ENCODE data around the gene GAL3ST2.
"Not testable (repeated sequence)": the region's sequence is repeated elsewhere in the genome, so short reads cannot be mapped to it uniquely, and the experiment has no call there.

GAL3ST2 gene

DNA sequence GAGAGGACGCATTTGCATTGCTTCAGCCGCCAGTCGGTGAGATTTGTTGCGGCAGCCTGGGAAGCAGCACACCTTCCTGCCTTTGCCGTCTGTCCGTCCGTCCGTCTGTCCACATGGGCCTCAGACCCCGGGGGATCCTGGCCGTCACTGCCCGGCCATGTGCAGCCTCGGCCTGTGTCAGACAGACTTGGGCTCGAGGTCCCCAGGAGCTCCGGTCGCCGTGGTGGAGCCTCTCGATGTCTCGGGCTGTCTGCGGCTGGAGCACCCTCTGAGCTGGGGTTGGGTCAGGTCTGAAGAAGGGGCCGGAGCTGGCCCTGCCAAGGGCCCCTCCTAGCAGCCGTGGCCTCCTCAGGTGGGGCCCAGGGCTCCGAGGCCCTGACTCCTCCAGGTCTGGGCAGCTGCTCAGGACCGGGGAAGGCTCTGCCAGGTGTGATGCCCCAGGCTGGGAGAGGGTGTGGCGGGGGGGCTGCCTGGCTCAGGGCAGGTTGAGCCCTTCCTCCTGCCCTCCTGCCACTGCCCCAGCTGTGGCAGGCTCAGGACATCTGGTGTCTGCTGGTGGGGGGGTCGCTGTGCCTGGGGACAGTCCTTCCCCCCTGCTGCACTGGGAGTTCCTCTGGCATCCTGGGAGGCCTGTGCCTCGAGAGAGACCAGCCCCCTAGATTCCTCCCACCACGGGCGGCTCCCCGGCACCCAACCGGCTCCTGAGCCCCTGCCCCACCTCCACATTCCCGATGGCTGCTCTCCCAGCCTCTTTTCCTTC lies 44.2 kb downstream of the GAL3ST2 start:
- DNase-seq: no peak

- no peak for DNase-seq
These were observed 45.0 kb downstream of the GAL3ST2 start for GRCh38 chr2:241821460-241822263.

DNA sequence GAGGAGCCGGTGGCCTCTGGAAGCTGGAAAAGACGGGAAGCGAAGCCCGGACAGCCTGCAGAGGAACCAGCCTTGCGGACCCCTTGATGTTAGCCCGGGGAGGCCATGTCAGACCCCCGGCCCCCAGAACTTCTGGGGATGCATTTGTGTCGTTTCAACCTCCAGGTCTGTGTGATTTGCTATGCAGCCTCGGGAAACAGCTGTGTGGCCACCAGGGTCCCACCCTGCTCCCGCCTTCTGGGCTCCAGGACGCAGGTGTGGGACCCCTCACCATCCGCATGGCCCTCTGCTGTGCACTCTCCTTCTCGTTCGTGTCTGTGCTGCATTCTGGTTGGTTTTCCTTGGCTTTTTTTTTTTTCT lies 45.6 kb downstream of the GAL3ST2 start:
- no peak for DNase-seq

- DNase-seq: not testable (repeated sequence)
These were observed 47.2 kb downstream of the GAL3ST2 start for GRCh38 chr2:241823531-241824437.

GRCh38 chr2:241827394-241827793 lies 50.8 kb downstream of the GAL3ST2 start:
- DNase-seq: no peak

DNA sequence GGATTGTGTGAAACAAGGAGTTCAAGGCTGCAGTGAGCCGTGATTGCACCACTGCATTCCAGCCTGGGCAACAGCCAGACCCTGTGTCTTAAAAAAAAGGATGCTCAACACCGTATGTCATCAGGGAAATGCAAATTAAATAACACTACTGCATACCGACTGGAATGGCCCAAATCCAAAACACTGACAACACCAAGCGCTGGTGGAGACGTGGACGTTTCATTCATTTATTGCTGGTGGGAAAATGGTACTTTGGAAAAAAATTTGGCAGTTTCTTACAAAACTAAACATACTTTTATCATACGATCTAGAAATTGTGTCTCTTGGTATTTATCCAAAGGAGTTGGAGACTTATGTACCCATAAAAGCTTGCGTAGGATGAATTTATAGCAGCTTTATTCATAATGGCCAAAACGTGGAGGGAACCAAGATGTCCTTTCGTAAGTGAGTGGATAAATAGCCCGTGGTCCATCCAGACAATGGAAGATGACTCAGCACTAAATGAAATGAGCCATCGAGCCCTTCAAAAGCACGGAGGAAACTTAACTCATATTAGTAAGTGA lies 56.6 kb downstream of the GAL3ST2 start:
- no peak for DNase-seq

DNA sequence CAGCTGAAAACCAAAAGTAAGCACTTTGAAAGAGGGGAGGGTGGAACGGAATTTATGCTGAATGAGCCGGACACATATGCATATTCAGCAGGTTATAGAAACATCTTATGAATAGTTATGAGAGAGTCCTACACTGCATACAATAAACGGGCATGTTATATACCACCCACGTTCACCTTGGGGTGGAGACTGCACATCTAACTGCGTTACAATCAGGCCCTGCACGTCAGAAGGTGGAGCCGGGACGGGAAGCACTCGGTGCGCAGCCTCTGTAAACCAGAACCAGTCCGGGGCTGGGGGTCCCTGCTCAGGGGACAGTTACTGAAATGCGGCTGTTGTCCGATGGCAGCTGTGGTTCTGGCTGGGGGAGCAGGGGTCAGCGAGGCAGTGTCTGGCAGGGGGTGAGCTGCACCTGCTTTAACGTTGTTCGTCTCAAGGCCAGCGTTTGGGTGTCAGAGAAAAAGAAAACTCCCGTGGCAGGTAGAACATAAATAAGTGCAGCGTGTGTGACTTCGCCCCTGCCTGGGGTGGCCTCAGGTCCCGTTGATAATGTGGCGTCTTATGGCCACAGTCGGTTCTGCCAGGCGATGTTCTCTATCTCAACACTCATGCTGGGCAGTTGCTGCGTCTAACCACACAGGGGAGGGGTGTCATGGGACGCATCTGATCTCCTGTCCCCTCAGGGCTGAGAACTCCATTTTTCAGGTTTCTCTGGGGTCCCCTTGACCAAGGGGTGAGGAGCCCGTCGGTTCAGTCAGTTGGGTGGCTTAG lies 57.3 kb downstream of the GAL3ST2 start:
- not testable (repeated sequence) for DNase-seq

- no peak for DNase-seq
These were observed 58.0 kb downstream of the GAL3ST2 start for GRCh38 chr2:241834527-241835210.

GRCh38 chr2:241835611-241836010 lies 59.0 kb downstream of the GAL3ST2 start:
- no peak for DNase-seq

DNA sequence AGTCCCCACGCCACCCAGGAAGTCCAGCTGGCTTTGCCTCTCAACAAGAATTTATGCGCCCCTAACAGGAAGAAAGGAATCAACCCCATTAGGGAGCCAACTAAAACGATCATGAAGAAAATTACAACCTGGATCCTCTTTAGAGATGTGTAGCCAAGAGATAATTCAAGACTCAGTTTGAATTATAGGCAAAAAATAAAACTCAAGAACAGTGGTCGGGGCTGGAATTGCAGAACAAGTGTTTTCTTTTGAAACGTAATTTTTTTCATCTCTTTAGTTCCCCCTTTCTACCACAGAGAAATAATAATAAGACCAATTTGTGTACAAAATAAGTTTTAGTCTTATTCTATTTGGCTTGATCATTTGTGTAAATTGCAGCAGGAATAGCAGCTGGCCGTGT lies 59.7 kb downstream of the GAL3ST2 start:
- no peak for DNase-seq

- no peak for DNase-seq
These were observed 60.8 kb downstream of the GAL3ST2 start for GRCh38 chr2:241837197-241837965.

- DNase-seq: no peak
These were observed 64.8 kb downstream of the GAL3ST2 start for GRCh38 chr2:241841181-241842066.

DNA sequence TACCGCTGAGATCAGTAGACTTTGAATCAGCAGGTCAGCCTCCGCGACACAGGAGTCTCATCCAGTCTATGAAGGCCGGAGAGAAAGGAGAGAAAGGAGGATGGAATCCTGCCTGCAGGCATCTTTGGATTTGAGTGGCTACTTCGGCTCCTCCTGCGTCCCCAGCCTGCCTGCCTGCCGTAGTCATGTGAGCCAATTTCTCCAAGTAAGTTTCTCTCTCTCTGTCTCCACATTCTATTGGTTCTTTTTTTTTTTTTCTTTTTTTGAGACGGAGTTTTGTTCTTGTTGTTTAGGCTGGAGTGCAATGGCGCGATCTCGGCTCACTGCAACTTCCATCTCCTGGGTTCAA lies 65.4 kb downstream of the GAL3ST2 start:
- no peak for DNase-seq

GRCh38 chr2:241842620-241843211 lies 66.1 kb downstream of the GAL3ST2 start:
- DNase-seq: no peak

- DNase-seq: no peak
These were observed 66.9 kb downstream of the GAL3ST2 start for GRCh38 chr2:241843321-241844065.

GRCh38 chr2:241844066-241844728 lies 67.6 kb downstream of the GAL3ST2 start:
- no peak for DNase-seq

- DNase-seq: no peak
These were observed 68.4 kb downstream of the GAL3ST2 start for GRCh38 chr2:241844831-241845578.
